ENCODE results near the gene SDR39U1.

Gene SDR39U1

GRCh38 chr14:24428628-24429394 lies 13.8 kb downstream of the SDR39U1 start:
- no peak for DNase-seq

- DNase-seq: no peak
Observed at GRCh38 chr14:24427537-24428508, 14.8 kb downstream of the SDR39U1 start.

- DNase-seq: no peak
Observed at GRCh38 chr14:24426912-24427536, 15.6 kb downstream of the SDR39U1 start.

- no peak for DNase-seq
Observed at GRCh38 chr14:24426150-24426911, 16.2 kb downstream of the SDR39U1 start.

DNA sequence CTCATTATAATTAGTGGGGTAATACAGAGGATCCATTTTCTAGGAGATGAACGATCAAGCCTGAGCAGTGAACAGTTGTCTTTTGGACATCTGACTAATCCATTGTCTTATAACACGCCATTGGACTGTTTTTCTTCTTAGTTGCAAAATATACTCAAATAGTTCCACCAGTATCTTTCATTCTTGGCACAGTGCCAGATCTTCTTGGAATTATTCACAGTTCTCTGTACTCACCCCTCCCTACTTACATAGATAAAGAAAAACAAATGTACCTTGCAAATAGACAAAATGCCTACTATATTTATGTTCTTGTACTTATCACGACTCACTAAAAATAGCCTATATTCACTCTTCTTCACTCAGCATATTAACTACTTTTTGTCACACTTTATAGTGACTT lies 16.9 kb downstream of the SDR39U1 start:
- no peak for DNase-seq

DNA sequence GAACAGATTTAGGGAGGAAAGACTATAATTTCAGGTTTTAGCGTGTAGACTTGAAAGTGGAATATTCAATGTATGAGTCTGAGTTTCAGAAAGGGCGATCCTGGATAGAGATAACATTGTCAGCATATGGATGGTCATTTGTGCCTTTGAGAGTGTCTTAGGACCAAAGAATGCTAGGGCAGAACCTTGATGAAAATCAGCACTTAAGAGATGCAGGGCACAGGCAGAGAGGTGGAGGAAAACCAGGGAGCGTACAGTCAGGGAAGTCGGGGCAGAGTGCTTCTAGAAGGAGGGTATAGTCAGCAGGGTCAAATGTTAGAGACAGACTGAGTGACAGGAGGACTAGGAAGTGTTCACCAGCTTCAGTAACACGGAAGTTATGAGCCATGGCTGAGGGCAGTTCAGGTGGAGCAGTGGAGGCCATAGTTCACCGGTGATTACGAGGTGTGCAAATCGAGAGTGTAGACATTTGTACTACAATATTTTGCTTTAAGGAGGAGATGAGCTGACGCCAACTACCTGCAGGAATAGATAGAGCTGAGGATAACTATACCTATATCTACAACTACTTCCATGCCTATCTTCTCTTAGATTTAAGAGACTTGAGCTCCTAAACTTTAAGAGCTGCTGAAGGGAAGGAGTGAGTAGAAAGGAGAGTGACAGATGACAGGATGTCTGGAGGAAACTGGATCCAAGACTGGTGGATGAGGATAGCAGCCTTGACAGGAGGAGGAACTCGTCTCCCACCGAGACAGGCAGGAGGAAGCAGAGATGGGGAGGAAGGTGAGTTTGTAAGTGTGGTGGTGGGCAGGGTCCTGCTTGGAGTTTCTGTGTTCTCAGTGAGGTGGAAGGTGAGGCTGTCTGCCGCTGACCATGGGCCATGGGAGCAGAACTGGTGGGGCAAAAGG lies 19.6 kb downstream of the SDR39U1 start:
- DNase-seq: no peak

DNA sequence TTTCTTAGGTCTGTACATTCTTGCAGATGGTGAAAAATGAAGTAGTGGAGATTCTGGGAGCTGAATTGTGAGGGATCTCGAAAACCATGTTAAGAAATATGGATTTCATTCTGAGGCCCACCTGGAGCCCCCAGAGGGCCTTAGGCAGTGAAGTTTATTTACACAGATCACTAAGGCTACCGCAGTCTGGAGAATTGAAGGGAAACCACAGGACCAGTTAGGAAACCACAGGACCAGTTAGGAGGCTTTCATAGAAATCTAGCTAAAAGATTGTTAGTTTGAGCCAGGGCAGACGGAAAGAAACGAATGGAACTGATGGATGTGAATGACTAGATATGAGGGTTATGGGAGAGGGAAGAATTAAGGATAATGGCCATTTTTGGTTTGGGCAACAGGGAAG lies 20.3 kb downstream of the SDR39U1 start:
- no peak for DNase-seq

DNA sequence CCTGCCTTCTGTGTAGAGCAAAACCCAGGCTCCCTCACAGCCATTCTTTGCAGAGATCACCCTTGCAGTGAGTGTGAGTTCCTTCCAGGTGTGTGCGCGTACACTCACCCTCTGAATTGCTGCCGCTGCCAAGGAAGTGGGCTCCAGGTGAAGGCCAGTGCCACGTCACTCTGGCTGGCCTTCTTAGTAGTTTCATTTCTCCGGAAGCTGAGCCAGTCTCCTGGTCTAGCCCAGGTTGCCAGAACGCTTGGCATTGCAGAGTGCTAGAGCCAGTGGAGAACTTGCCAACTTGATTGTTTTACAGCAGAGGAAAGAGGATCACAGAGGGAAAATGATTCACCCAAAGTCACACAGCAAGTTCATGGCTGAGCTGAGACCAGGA lies 24.1 kb downstream of the SDR39U1 start:
- DNase-seq: no peak

DNA sequence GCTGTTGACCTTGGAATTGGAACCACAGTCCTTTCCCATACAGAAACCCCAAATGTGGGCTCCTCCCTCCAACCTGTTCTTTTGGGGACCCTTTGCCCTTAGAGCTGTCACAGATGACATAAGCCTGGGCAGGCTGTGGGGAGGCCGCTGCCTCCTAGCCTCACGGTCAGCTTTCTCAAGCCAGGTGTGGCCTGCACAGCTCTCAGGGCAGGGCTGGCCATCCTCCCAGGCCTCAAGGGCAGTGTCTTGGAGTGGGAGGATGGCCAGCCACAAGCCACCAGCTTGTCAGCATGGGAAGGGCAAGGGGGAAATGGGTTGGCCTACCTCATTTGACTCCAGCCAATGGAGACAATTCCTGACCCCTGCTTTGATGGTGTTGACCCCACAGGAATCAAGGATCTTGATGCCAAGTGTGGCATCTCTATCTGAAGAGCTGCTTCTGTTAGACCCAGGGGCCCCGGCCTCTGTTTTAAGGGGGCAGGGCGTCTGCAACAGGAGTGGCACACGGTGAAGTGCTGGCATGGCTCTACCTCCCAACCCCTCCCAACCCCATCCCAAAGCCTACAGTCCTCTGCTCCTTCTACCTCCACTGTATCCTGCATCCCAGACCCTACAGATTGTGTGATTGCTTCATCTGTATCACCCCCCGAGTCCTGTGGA lies 24.6 kb downstream of the SDR39U1 start:
- DNase-seq: no peak

GRCh38 chr14:24416932-24417619 lies 25.5 kb downstream of the SDR39U1 start:
- no peak for DNase-seq

DNA sequence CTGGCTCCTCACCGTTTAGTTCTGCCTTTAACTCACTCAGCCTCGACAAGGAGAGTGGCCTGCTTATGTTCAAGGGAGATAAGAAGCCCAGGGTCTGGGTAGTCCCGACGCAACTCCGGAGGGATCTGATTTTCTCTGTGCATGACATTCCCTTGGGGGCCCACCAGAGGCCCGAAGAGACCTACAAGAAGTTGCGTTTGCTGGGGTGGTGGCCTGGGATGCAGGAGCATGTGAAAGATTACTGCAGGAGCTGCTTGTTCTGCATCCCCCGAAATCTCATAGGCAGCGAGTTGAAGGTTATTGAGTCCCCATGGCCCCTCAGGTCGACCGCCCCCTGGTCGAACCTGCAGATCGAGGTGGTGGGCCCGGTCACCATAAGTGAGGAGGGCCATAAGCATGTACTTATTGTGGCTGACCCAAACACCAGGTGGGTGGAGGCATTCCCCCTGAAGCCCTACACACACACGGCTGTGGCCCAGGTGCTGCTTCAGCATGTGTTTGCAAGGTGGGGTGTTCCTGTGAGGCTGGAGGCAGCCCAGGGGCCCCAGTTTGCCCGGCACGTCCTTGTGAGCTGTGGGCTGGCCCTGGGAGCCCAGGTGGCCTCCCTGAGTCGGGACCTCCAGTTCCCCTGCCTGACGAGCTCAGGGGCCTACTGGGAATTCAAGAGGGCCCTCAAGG lies 26.2 kb downstream of the SDR39U1 start:
- DNase-seq: no peak

DNA sequence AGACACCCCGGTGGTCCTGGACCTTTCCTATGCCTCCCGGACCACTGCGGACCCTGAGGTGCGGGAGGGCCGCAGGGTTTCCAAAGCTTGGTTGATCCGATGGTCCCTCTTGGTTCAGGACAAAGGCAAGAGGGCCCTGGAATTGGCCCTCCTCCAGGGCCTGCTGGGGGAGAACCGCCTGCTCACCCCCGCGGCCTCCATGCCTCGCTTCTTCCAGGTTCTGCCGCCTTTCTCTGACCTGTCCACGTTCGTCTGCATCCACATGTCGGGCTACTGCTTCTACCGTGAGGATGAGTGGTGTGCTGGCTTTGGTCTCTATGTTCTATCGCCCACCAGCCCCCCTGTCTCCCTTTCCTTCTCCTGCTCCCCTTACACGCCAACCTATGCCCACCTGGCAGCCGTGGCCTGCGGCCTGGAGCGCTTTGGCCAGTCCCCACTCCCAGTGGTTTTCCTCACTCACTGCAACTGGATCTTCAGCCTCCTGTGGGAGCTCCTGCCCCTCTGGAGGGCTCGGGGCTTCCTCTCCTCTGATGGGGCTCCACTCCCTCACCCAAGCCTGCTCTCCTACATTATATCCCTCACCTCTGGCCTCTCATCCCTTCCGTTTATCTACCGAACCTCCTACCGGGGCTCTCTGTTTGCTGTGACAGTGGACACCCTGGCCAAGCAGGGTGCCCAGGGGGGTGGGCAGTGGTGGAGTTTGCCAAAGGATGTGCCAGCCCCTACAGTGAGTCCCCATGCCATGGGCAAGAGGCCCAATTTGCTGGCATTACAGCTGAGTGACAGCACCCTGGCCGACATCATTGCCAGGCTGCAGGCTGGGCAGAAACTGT lies 26.9 kb downstream of the SDR39U1 start:
- DNase-seq: no peak

DNA sequence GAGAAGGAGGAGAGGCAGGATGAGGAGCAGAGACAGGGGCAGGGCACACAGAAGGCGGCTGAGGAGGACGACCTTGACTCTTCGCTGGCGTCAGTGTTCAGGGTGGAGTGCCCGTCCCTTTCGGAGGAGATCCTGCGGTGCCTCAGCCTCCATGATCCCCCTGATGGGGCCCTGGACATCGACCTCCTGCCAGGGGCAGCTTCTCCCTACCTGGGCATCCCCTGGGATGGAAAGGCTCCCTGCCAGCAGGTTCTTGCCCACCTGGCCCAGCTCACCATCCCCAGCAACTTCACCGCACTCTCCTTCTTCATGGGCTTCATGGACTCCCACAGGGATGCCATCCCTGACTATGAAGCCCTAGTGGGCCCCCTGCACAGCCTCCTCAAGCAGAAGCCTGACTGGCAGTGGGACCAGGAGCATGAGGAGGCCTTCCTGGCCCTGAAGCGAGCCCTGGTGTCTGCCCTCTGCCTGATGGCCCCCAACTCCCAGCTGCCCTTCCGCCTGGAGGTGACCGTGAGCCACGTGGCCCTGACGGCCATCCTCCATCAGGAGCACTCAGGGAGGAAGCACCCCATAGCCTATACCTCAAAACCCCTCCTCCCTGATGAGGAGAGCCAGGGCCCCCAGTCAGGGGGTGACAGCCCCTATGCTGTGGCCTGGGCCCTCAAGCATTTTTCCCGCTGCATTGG lies 27.7 kb downstream of the SDR39U1 start:
- no peak for DNase-seq

GRCh38 chr14:24414077-24414476 lies 28.5 kb downstream of the SDR39U1 start:
- DNase-seq: no peak

DNA sequence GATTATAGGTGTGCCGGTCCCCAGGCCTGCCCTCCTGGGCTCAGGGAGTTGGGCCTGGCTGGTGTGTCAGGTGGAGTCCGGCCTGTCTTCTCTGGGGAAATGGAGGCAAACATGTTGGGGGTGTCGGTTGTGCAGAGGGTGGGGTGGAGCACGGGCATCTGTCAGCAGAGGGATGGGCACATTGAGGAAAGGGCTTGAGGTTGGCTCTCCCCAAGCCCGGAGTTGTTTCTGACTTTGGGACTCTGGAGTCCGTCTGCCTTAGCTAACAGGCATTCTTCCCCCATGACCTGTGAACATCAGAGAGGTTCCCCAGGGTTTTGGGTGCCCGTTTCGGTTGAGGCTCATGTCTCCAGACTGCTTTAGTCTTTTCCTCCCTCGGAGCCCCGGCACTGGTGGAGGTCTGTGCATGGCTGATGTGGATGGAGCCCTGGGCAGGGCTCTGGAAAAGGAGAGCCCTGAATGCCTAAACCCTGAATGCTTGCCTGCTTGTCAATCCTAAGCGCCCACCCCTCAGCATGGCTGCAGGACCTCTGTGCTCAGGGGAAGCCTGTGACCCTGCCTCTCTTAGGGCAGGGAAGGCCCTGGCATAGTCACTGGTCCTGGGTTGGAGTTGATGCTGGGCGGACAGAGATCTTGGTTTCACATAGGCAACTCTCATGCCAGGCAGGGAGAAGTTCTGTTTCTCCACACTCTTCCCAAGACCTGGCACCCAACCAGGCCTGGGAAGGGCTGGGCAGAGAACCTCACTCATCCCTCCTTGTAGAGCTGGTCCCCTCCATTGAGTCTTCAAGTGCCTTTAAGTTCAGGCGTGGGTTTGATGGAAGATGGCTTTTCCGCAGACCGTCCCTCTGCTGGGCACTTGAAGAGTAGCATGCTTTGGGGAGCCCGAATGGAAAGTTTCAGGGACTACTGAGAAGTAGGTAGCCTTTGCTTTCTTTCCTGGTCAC lies 30.9 kb downstream of the SDR39U1 start:
- peak; percentile 3 for DNase-seq

- no peak for DNase-seq
Observed at GRCh38 chr14:24409956-24410355, 32.6 kb downstream of the SDR39U1 start.

- no peak for DNase-seq
Observed at GRCh38 chr14:24409192-24409591, 33.4 kb downstream of the SDR39U1 start.

All from stimulated activated naive CD4-positive, alpha-beta T cell treated with Interleukin-2 at 50 U/mL for 16 hours (primary cell).